ENCODE results near the gene DEPDC7.
"Not testable (repeated sequence)": the region's sequence is repeated elsewhere in the genome, so short reads cannot be mapped to it uniquely, and the experiment has no call there.

DNA sequence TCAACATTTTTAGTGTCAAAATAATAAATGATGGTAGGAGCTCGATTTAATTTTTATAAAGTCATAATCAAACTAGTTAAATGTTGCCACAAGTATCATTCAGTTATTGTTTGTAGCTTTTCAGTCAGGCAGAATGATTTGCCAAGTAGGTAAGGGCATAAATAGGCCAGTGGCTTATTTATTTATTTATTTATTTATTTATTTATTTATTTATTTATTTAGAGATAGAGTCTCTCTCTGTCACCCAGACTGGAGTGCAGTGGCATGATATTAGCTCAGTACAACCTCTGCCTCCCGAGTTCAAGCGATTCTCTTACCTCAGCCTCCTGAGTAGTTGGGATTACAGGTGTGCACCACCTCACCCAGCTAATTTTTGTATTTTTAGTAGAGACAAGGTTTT, 43.4 kb upstream of the DEPDC7 start:
- TF ChIP-seq CTCF, POLR2A (IDR thresholded peaks at IDR 0.05): not testable (repeated sequence)
